Measurements from ENCODE around the gene GTF3A.
A peak's percentile ranks its signal among the peaks of the same experiment; 100 is the strongest.

GTF3A gene

GRCh38 chr13:27404680-27405079 lies 19.7 kb upstream of the GTF3A start:
- Histone ChIP-seq H2AFZ (ENCODE audit: low read length) (no peak overlapping the region), H3K27ac (ENCODE audit: low read length) (no peak overlapping the region), H3K9ac (ENCODE audit: low read length) (no peak overlapping the region), H3K4me2 (ENCODE audit: low read depth, low read length) (no peak overlapping the region), H3K27me3 (replicated peaks; ENCODE audit: insufficient read depth, low read length) (no peaks in the 10 kb centered on the region), H3K9me2 (replicated peaks; ENCODE audit: insufficient read depth, low read length) (no peaks in the 10 kb centered on the region), H3K4me3 (ENCODE audit: low read length) (no peak overlapping the region), H4K20me1 (ENCODE audit: insufficient read depth, low read length) (no peaks in the 10 kb centered on the region), H3K79me2 (ENCODE audit: low read length) (no peaks in the 10 kb centered on the region), H3K9me3 (replicated peaks; ENCODE audit: insufficient read depth, low read length) (no peaks in the 10 kb centered on the region), H3F3A (ENCODE audit: insufficient read depth, low read length) (no peaks in the 10 kb centered on the region), H3K36me3 (replicated peaks; ENCODE audit: insufficient read depth, low read length) (no peaks in the 10 kb centered on the region), H3K4me1 (ENCODE audit: low read length) (no peaks in the 10 kb centered on the region)
- TF ChIP-seq, protein P1, sequence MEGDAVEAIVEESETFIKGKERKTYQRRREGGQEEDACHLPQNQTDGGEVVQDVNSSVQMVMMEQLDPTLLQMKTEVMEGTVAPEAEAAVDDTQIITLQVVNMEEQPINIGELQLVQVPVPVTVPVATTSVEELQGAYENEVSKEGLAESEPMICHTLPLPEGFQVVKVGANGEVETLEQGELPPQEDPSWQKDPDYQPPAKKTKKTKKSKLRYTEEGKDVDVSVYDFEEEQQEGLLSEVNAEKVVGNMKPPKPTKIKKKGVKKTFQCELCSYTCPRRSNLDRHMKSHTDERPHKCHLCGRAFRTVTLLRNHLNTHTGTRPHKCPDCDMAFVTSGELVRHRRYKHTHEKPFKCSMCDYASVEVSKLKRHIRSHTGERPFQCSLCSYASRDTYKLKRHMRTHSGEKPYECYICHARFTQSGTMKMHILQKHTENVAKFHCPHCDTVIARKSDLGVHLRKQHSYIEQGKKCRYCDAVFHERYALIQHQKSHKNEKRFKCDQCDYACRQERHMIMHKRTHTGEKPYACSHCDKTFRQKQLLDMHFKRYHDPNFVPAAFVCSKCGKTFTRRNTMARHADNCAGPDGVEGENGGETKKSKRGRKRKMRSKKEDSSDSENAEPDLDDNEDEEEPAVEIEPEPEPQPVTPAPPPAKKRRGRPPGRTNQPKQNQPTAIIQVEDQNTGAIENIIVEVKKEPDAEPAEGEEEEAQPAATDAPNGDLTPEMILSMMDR (IDR thresholded peaks at IDR 0.05; ENCODE audit: low read length): no peak
- TF ChIP-seq EZH2 (optimal IDR thresholded peaks at IDR 0.05; ENCODE audit: low read depth, low read length) (no peak), EZH2phosphoT487 (IDR thresholded peaks at IDR 0.05; ENCODE audit: low read length) (no peak)
- DNase-seq: no peak

DNA sequence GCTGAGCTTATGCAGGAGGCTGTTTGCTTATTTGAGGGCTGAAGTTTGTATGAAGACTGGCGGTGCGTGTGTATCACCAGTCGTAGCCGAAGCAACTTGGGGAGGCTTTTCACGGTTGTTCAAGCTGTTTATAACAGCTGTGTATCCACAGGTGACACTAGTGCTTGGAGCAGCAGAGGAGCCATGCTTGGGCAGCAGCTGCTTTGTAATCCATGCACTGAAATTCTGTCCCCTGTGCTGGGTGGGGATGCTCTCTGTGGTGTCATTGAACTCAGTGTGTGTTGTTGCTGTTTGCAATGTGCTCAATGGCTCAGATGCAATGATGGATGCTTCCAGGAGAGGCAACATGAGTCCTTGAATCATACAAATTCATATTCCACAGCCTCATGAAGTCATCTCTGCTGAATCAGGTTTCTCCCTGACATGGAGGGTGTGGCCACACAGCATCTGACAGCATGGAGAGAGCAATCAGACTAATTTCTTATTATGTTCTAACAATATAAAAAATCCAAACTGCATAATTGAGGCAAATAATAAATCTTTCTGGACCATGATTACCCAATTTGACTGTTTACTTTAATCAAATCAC lies 18.8 kb upstream of the GTF3A start:
- Histone ChIP-seq H3K4me3 (ENCODE audit: low read length) (no peak overlapping the region), H3K9me2 (replicated peaks; ENCODE audit: insufficient read depth, low read length) (no peaks in the 10 kb centered on the region), H3K9me3 (replicated peaks; ENCODE audit: insufficient read depth, low read length) (no peaks in the 10 kb centered on the region), H3F3A (ENCODE audit: insufficient read depth, low read length) (no peaks in the 10 kb centered on the region), H3K36me3 (replicated peaks; ENCODE audit: insufficient read depth, low read length) (no peaks in the 10 kb centered on the region), H3K4me1 (ENCODE audit: low read length) (no peaks in the 10 kb centered on the region), H3K27ac (ENCODE audit: low read length) (no peak overlapping the region), H3K9ac (ENCODE audit: low read length) (no peak overlapping the region), H3K27me3 (replicated peaks; ENCODE audit: insufficient read depth, low read length) (no peaks in the 10 kb centered on the region), H2AFZ (ENCODE audit: low read length) (no peak overlapping the region), H3K79me2 (ENCODE audit: low read length) (no peaks in the 10 kb centered on the region), H4K20me1 (ENCODE audit: insufficient read depth, low read length) (no peaks in the 10 kb centered on the region), H3K4me2 (ENCODE audit: low read depth, low read length) (no peak overlapping the region)
- TF ChIP-seq, protein P1 (IDR thresholded peaks at IDR 0.05; ENCODE audit: low read length): no peak
- no peak for TF ChIP-seq EZH2 (optimal IDR thresholded peaks at IDR 0.05; ENCODE audit: low read depth, low read length)
- TF ChIP-seq EZH2phosphoT487 (IDR thresholded peaks at IDR 0.05; ENCODE audit: low read length): no peak
- no peak for DNase-seq

DNA sequence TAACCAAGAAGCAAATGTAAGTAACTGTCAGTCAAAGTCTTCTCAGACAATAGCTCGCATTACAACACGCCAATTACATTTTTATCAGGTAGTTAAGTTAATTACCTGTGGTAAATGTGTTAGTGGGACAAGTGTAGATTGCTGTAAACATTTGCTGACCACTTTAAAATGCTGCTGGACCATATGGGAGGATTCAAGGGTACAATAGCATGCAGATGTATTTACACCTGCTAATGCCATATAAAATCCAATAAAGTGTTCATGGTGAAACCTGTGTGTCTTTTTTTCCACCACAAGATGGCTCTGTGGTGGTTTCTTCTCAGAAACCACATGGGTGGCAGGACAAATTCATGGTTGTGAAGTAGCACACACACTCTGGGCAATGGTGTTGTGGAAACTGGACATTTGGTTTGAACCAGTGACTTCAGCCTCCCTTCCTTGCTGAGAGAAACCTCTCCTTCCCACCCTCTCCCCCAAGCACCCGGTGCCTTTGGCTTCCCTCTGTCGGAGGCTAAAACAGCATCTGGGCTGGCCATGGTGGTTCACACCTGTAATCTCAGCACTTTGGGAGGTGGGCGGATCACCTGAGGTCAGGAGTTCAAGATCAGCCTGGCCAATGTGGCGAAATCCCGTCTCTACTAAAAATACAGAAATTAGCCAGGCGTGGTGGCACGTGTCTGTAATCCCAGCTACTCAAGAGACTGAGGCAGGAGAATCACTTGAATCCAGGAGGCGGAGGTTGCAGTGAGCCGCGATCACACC lies 18.1 kb upstream of the GTF3A start:
- H4K20me1 ChIP-seq (ENCODE audit: insufficient read depth, low read length): no peaks in the 10 kb centered on the region
- no peaks in the 10 kb centered on the region for H3K9me3 ChIP-seq (replicated peaks; ENCODE audit: insufficient read depth, low read length)
- H3K4me1 ChIP-seq (ENCODE audit: low read length): no peaks in the 10 kb centered on the region
- no peaks in the 10 kb centered on the region for H3K27me3 ChIP-seq (replicated peaks; ENCODE audit: insufficient read depth, low read length)
- no peak overlapping the region for H3K4me2 ChIP-seq (ENCODE audit: low read depth, low read length)
- H3F3A ChIP-seq (ENCODE audit: insufficient read depth, low read length): no peaks in the 10 kb centered on the region
- no peak for TF ChIP-seq EZH2 (optimal IDR thresholded peaks at IDR 0.05; ENCODE audit: low read depth, low read length)
- TF ChIP-seq, protein P1 (IDR thresholded peaks at IDR 0.05; ENCODE audit: low read length): peak; percentile 39
- no peak for TF ChIP-seq EZH2phosphoT487 (IDR thresholded peaks at IDR 0.05; ENCODE audit: low read length)
- no peaks in the 10 kb centered on the region for H3K79me2 ChIP-seq (ENCODE audit: low read length)
- H3K36me3 ChIP-seq (replicated peaks; ENCODE audit: insufficient read depth, low read length): no peaks in the 10 kb centered on the region
- H3K9me2 ChIP-seq (replicated peaks; ENCODE audit: insufficient read depth, low read length): no peaks in the 10 kb centered on the region
- H3K4me3 ChIP-seq (ENCODE audit: low read length): no peak overlapping the region
- DNase-seq: peak; percentile 55
- H2AFZ ChIP-seq (ENCODE audit: low read length): no peak overlapping the region
- H3K9ac ChIP-seq (ENCODE audit: low read length): no peak overlapping the region
- no peak overlapping the region for H3K27ac ChIP-seq (ENCODE audit: low read length)
